WTC11 (cell line): ENCODE results near the gene PIANP. TPM values are rescaled to one million over a fixed set of nuclear protein-coding genes. Genes with fewer than 3 reads are reported as not detected.

Source experiments
- ATAC-seq: fragments of 200-7000 bp; cut with Tn5 transposase; 2 replicates; pipeline ENCODE4 v1.10.0; 2021; ENCODE audit warnings: mild to moderate bottlenecking, moderate library complexity
- CTCF ChIA-PET: fragments of 300-600 bp; sonication (Branson Sonifier 250); formaldehyde crosslinking; loops from one replicate; lab custom pipeline; 2021; ENCODE audit warnings: antibody characterized with exemption; lab: Charles Lee
- POLR2A ChIA-PET: fragments of 350-600 bp; sonication (Branson Sonifier 250); formaldehyde crosslinking; loops from one replicate; lab custom pipeline; 2021; ENCODE audit warnings: antibody characterized with exemption; lab: Charles Lee
- DNase-seq: peaks from one replicate; pipeline ENCODE4 v3.0.0; 2021; ENCODE audit warnings: low spot score
- H3K27ac Mint-ChIP-seq: 2 replicates; pipeline ENCODE4 v1.8.0; 2021; ENCODE audit warnings: mixed read lengths
- H3K27me3 Mint-ChIP-seq: 2 replicates; pipeline ENCODE4 v1.8.0; 2021; ENCODE audit warnings: low read depth, mild to moderate bottlenecking, moderate library complexity, mixed read lengths
- H3K36me3 Mint-ChIP-seq: 2 replicates; pipeline ENCODE4 v1.8.0; 2021; ENCODE audit warnings: mixed read lengths
- H3K4me1 Mint-ChIP-seq: 2 replicates; pipeline ENCODE4 v1.8.0; 2022; ENCODE audit warnings: mixed read lengths
- H3K4me3 Mint-ChIP-seq: 2 replicates; pipeline ENCODE4 v1.8.0; 2021; ENCODE audit warnings: mild to moderate bottlenecking, moderate library complexity, mixed read lengths
- H3K9me3 Mint-ChIP-seq: 2 replicates; pipeline ENCODE4 v1.8.0; 2021; ENCODE audit warnings: mixed read lengths
- ESRRA ChIP-seq: sonication (generic); formaldehyde crosslinking; IDR thresholded peaks from 2 replicates; pipeline ENCODE4 v1.8.1; 2022; ENCODE audit warnings: mild to moderate bottlenecking, missing genetic modification reagents, borderline replicate concordance
- FOXK1 ChIP-seq: sonication (generic); formaldehyde crosslinking; IDR thresholded peaks from 2 replicates; pipeline ENCODE4 v1.8.0; 2022; ENCODE audit warnings: mild to moderate bottlenecking, moderate library complexity, missing genetic modification reagents
- JAZF1 ChIP-seq: fragments of 250-450 bp; sonication (Bioruptor Pico); IDR thresholded peaks from 2 replicates; pipeline ENCODE4 v1.9.0; 2021; ENCODE audit warnings: moderate library complexity, mild to moderate bottlenecking, inconsistent platforms
- TEAD4 ChIP-seq: sonication (generic); formaldehyde crosslinking; IDR thresholded peaks from 2 replicates; pipeline ENCODE4 v1.8.0; 2022; ENCODE audit warnings: mild to moderate bottlenecking, missing genetic modification reagents
- ZNF263 ChIP-seq: sonication (generic); formaldehyde crosslinking; IDR thresholded peaks from 2 replicates; pipeline ENCODE4 v1.8.1; 2022; ENCODE audit warnings: low read depth, mild to moderate bottlenecking, moderate library complexity, missing genetic modification reagents
- ZNF396 ChIP-seq: fragments of 250-450 bp; sonication (Bioruptor Pico); IDR thresholded peaks from 2 replicates; pipeline ENCODE4 v1.8.0; 2021; ENCODE audit warnings: mild to moderate bottlenecking, moderate library complexity, borderline replicate concordance
- ZNF671 ChIP-seq: fragments of 250-450 bp; sonication (Bioruptor Pico); IDR thresholded peaks from 2 replicates; pipeline ENCODE4 v1.8.0; 2021; ENCODE audit warnings: mild to moderate bottlenecking
- total RNA-seq: library from RNA; stranded (reverse); gene quantifications from 3 replicates; pipeline ENCODE4 v1.2.3, GENCODE V29; 2021
- TF ChIP-seq, protein P1 (sequence below): sonication (generic); formaldehyde crosslinking; IDR thresholded peaks from 2 replicates; pipeline ENCODE4 v1.8.0; 2022; ENCODE audit warnings: mild to moderate bottlenecking, missing genetic modification reagents
- TF ChIP-seq, protein P2 (sequence below): sonication (generic); formaldehyde crosslinking; IDR thresholded peaks from 2 replicates; pipeline ENCODE4 v1.8.1; 2022; ENCODE audit warnings: low read depth, mild to moderate bottlenecking, moderate library complexity, missing genetic modification reagents, borderline replicate concordance
- TF ChIP-seq, protein P3 (sequence below): sonication (generic); formaldehyde crosslinking; IDR thresholded peaks from 2 replicates; pipeline ENCODE4 v1.8.1; 2023; ENCODE audit warnings: mild to moderate bottlenecking, missing genetic modification reagents, moderate library complexity
- TF ChIP-seq, protein P4 (sequence below): sonication (generic); formaldehyde crosslinking; IDR thresholded peaks from 2 replicates; pipeline ENCODE4 v1.8.0; 2023; ENCODE audit warnings: missing genetic modification reagents, mild to moderate bottlenecking, borderline replicate concordance
- TF ChIP-seq, protein P5 (sequence below): fragments of 250-450 bp; sonication (Bioruptor Pico); IDR thresholded peaks from 2 replicates; pipeline ENCODE4 v1.9.0; 2021; ENCODE audit warnings: mild to moderate bottlenecking
- TF ChIP-seq, protein P6 (sequence below): sonication (generic); formaldehyde crosslinking; IDR thresholded peaks from 2 replicates; pipeline ENCODE4 v1.8.0; 2022; ENCODE audit warnings: mild to moderate bottlenecking, missing genetic modification reagents
- TF ChIP-seq, protein P7 (sequence below): sonication (generic); formaldehyde crosslinking; IDR thresholded peaks from 2 replicates; pipeline ENCODE4 v1.8.1; 2023; ENCODE audit warnings: mild to moderate bottlenecking, missing genetic modification reagents

Gene PIANP
- total RNA-seq, 1 experiment from 2014 or later, result 7.7 TPM

DNA sequence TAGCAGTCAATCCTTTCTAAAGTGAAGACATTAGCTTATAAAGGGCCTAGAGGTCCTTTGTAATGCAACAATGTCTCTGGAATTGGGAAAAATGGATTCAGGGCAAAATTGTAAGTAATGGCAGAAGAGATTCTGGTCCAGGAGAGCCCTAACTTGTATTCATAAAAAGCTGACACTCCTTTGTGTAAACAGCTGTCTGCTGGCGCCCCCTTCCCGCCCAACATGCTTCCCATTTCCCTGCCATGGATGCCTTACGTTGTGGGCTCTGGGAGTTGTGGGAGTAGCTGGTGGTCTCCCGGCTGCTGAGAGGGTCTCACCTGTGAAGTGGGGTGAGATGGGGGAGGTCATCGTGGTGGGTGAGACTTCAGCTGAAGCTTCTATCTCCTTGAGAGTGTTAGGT, 55.7 kb downstream of the PIANP start:
- POLR2A ChIA-PET, result interaction anchor here (0.8 to 1.5 kb wide), 3 partner anchors 10 to 44 kb away, joined by 3 to 6 read pairs (median 4); partner anchors contain the start of genes LPAR5 and ZNF384
- H3K27ac Mint-ChIP-seq, result no peak overlapping the region
- H3K4me1 Mint-ChIP-seq, result peaks cover 11% of the 10 kb centered on the region
- no peaks in the 10 kb centered on the region; the same call in 1 of the 2 replicates for H3K36me3 Mint-ChIP-seq
- CTCF ChIA-PET, result interaction anchor here (0.5 to 6.2 kb wide), 19 partner anchors 10 to 174 kb away, joined by 3 to 111 read pairs (median 4); partner anchors contain the start of genes COPS7A, LPAR5, VAMP1 and ZNF384
- TF ChIP-seq FOXK1 (no peak), ZNF671 (CRISPR knock-in tag) (no peak), ESRRA (CRISPR knock-in tag) (no peak), ZNF263 (no peak)
- TF ChIP-seq, protein P1, sequence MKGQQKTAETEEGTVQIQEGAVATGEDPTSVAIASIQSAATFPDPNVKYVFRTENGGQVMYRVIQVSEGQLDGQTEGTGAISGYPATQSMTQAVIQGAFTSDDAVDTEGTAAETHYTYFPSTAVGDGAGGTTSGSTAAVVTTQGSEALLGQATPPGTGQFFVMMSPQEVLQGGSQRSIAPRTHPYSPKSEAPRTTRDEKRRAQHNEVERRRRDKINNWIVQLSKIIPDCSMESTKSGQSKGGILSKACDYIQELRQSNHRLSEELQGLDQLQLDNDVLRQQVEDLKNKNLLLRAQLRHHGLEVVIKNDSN (CRISPR knock-in tag), result no peak
- TF ChIP-seq, protein P2, sequence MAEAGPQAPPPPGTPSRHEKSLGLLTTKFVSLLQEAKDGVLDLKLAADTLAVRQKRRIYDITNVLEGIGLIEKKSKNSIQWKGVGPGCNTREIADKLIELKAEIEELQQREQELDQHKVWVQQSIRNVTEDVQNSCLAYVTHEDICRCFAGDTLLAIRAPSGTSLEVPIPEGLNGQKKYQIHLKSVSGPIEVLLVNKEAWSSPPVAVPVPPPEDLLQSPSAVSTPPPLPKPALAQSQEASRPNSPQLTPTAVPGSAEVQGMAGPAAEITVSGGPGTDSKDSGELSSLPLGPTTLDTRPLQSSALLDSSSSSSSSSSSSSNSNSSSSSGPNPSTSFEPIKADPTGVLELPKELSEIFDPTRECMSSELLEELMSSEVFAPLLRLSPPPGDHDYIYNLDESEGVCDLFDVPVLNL (CRISPR knock-in tag), result no peak
- TF ChIP-seq, protein P3, sequence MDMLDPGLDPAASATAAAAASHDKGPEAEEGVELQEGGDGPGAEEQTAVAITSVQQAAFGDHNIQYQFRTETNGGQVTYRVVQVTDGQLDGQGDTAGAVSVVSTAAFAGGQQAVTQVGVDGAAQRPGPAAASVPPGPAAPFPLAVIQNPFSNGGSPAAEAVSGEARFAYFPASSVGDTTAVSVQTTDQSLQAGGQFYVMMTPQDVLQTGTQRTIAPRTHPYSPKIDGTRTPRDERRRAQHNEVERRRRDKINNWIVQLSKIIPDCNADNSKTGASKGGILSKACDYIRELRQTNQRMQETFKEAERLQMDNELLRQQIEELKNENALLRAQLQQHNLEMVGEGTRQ (CRISPR knock-in tag), result no peak
- TF ChIP-seq, protein P4, sequence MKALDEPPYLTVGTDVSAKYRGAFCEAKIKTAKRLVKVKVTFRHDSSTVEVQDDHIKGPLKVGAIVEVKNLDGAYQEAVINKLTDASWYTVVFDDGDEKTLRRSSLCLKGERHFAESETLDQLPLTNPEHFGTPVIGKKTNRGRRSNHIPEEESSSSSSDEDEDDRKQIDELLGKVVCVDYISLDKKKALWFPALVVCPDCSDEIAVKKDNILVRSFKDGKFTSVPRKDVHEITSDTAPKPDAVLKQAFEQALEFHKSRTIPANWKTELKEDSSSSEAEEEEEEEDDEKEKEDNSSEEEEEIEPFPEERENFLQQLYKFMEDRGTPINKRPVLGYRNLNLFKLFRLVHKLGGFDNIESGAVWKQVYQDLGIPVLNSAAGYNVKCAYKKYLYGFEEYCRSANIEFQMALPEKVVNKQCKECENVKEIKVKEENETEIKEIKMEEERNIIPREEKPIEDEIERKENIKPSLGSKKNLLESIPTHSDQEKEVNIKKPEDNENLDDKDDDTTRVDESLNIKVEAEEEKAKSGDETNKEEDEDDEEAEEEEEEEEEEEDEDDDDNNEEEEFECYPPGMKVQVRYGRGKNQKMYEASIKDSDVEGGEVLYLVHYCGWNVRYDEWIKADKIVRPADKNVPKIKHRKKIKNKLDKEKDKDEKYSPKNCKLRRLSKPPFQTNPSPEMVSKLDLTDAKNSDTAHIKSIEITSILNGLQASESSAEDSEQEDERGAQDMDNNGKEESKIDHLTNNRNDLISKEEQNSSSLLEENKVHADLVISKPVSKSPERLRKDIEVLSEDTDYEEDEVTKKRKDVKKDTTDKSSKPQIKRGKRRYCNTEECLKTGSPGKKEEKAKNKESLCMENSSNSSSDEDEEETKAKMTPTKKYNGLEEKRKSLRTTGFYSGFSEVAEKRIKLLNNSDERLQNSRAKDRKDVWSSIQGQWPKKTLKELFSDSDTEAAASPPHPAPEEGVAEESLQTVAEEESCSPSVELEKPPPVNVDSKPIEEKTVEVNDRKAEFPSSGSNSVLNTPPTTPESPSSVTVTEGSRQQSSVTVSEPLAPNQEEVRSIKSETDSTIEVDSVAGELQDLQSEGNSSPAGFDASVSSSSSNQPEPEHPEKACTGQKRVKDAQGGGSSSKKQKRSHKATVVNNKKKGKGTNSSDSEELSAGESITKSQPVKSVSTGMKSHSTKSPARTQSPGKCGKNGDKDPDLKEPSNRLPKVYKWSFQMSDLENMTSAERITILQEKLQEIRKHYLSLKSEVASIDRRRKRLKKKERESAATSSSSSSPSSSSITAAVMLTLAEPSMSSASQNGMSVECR, result no peak
- H3K9me3 Mint-ChIP-seq, result no peaks in the 10 kb centered on the region
- H3K27me3 Mint-ChIP-seq, result peaks cover 45% of the 10 kb centered on the region
- peak; percentile 27; the same call in 1 of the 2 replicates for ATAC-seq
- peak; percentile 51 for DNase-seq
- H3K4me3 Mint-ChIP-seq, result no peak overlapping the region

DNA sequence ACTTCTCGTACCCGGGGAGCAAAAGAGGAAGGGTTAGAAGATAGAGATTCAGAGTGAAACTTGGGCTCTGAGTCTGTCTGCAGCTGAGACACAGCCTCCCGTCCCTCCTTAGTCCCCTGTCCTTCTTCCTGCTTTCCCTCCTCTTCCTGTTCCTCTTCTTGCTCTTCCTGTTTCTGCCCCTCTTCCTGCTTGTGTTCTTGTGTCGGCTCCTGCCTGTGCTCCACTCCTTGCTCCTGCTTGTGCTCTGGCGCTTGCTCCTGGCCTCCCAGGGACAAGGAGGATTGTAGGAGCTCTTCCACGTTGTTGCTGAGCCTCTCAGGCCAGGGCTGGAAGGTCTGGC, 56.4 kb downstream of the PIANP start:
- no peak for ATAC-seq
- POLR2A ChIA-PET, result interaction anchor here (0.5 to 1.5 kb wide), 4 partner anchors 9 to 45 kb away, joined by 3 to 6 read pairs (median 4); partner anchors contain the start of genes LPAR5 and ZNF384

More for the DNA sequence above, 56.4 kb downstream of the PIANP start:
- no peak for DNase-seq
- TF ChIP-seq ZNF396 (CRISPR knock-in tag), result no peak
- TF ChIP-seq, protein P5, sequence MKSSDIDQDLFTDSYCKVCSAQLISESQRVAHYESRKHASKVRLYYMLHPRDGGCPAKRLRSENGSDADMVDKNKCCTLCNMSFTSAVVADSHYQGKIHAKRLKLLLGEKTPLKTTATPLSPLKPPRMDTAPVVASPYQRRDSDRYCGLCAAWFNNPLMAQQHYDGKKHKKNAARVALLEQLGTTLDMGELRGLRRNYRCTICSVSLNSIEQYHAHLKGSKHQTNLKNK (CRISPR knock-in tag), result no peak
- TF ChIP-seq TEAD4 (CRISPR knock-in tag), result no peak
- TF ChIP-seq, protein P6, sequence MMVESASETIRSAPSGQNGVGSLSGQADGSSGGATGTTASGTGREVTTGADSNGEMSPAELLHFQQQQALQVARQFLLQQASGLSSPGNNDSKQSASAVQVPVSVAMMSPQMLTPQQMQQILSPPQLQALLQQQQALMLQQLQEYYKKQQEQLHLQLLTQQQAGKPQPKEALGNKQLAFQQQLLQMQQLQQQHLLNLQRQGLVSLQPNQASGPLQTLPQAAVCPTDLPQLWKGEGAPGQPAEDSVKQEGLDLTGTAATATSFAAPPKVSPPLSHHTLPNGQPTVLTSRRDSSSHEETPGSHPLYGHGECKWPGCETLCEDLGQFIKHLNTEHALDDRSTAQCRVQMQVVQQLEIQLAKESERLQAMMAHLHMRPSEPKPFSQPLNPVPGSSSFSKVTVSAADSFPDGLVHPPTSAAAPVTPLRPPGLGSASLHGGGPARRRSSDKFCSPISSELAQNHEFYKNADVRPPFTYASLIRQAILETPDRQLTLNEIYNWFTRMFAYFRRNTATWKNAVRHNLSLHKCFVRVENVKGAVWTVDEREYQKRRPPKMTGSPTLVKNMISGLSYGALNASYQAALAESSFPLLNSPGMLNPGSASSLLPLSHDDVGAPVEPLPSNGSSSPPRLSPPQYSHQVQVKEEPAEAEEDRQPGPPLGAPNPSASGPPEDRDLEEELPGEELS (CRISPR knock-in tag), result no peak
- TF ChIP-seq, protein P7, sequence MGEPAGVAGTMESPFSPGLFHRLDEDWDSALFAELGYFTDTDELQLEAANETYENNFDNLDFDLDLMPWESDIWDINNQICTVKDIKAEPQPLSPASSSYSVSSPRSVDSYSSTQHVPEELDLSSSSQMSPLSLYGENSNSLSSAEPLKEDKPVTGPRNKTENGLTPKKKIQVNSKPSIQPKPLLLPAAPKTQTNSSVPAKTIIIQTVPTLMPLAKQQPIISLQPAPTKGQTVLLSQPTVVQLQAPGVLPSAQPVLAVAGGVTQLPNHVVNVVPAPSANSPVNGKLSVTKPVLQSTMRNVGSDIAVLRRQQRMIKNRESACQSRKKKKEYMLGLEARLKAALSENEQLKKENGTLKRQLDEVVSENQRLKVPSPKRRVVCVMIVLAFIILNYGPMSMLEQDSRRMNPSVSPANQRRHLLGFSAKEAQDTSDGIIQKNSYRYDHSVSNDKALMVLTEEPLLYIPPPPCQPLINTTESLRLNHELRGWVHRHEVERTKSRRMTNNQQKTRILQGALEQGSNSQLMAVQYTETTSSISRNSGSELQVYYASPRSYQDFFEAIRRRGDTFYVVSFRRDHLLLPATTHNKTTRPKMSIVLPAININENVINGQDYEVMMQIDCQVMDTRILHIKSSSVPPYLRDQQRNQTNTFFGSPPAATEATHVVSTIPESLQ, result no peak
- TF ChIP-seq JAZF1 (CRISPR knock-in tag), result no peak
- TF ChIP-seq, protein P3 (CRISPR knock-in tag), result no peak
- no peak overlapping the region; the same call in 1 of the 2 replicates for H3K27ac Mint-ChIP-seq
- H3K9me3 Mint-ChIP-seq, result no peaks in the 10 kb centered on the region
- CTCF ChIA-PET, result interaction anchor here (0.7 to 6.2 kb wide), 14 partner anchors 9 to 174 kb away, joined by 3 to 111 read pairs (median 4); partner anchors contain the start of genes COPS7A, LPAR5 and VAMP1
- no peaks in the 10 kb centered on the region; the same call in 1 of the 2 replicates for H3K36me3 Mint-ChIP-seq
- peaks cover 11% of the 10 kb centered on the region for H3K4me1 Mint-ChIP-seq
- H3K4me3 Mint-ChIP-seq, result no peak overlapping the region
- peaks cover 45% of the 10 kb centered on the region for H3K27me3 Mint-ChIP-seq
